ENCODE measurements around the gene BLOC1S5. TPM values are rescaled to one million over a fixed set of nuclear protein-coding genes. Genes with fewer than 3 reads are reported as not detected.

BLOC1S5 gene
- polyA plus RNA-seq, 1 of the 3 experiments (the other 2 are of a cell fraction), result 4.4 TPM

- Histone ChIP-seq H3K4me2 (no peak overlapping the region), H3K79me2 (ENCODE audit: insufficient read depth) (peaks cover 11% of the 10 kb centered on the region), H3K27ac (ENCODE audit: low read depth in 2 of 2, low read length in 1 of 2) (no peak overlapping the region), H3K4me3 (ENCODE audit: low read depth in 2 of 2, low read length in 1 of 2) (no peak overlapping the region), H3F3A (replicated peaks; ENCODE audit: insufficient read depth) (peaks cover 11% of the 10 kb centered on the region), H2AFZ (ENCODE audit: low read depth) (no peak overlapping the region), H3K4me1 (ENCODE audit: control insufficient read depth in 1 of 2, insufficient read depth in 2 of 2, low read depth in 1 of 2, low read length in 1 of 2) (peaks cover 7 to 8% of the 10 kb centered on the region in 2 experiments; a peak in 3 of 4 replicates), H3K27me3 (ENCODE audit: insufficient read depth) (no peaks in the 10 kb centered on the region), H4K20me1 (ENCODE audit: insufficient read depth) (no peaks in the 10 kb centered on the region), H3K9me2 (no peaks in the 10 kb centered on the region), H3K36me3 (replicated peaks in 1 of 2; ENCODE audit: control insufficient read depth in 1 of 2, insufficient read depth in 2 of 2, low read length in 1 of 2) (no peaks in the 10 kb centered on the region), H3K9me3 (no peaks in the 10 kb centered on the region), H3K9ac (no peak overlapping the region)
- no peak for DNase-seq
- ChIA-PET CTCF (no interaction called here), POLR2A (no interaction called here)
- no peak for TF ChIP-seq REST (IDR thresholded peaks at IDR 0.05; ENCODE audit: low read depth, low read length)
- no peak for TF ChIP-seq FOXJ3 (CRISPR knock-in tag; IDR thresholded peaks at IDR 0.05)
- no peak for TF ChIP-seq NFIC (IDR thresholded peaks at IDR 0.05; ENCODE audit: borderline replicate concordance)
- TF ChIP-seq NRF1 (IDR thresholded peaks at IDR 0.05; ENCODE audit: low read depth, low read length), result no peak
- no peak for TF ChIP-seq EP300 (IDR thresholded peaks at IDR 0.05; ENCODE audit: borderline replicate concordance in 1 of 2, low read depth in 1 of 2, low read length in 1 of 2)
- TF ChIP-seq CHD2 (IDR thresholded peaks at IDR 0.05; ENCODE audit: low read length, partially characterized antibody), result no peak
- TF ChIP-seq USF2 (IDR thresholded peaks at IDR 0.05; ENCODE audit: borderline replicate concordance, low read depth, low read length), result no peak
- TF ChIP-seq SMC3 (IDR thresholded peaks at IDR 0.05; ENCODE audit: low read depth, low read length), result no peak
- TF ChIP-seq, protein P1, sequence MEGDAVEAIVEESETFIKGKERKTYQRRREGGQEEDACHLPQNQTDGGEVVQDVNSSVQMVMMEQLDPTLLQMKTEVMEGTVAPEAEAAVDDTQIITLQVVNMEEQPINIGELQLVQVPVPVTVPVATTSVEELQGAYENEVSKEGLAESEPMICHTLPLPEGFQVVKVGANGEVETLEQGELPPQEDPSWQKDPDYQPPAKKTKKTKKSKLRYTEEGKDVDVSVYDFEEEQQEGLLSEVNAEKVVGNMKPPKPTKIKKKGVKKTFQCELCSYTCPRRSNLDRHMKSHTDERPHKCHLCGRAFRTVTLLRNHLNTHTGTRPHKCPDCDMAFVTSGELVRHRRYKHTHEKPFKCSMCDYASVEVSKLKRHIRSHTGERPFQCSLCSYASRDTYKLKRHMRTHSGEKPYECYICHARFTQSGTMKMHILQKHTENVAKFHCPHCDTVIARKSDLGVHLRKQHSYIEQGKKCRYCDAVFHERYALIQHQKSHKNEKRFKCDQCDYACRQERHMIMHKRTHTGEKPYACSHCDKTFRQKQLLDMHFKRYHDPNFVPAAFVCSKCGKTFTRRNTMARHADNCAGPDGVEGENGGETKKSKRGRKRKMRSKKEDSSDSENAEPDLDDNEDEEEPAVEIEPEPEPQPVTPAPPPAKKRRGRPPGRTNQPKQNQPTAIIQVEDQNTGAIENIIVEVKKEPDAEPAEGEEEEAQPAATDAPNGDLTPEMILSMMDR (IDR thresholded peaks at IDR 0.05), result no peak
- no peak for TF ChIP-seq RAD21 (IDR thresholded peaks at IDR 0.05; ENCODE audit: low read length)
- TF ChIP-seq, protein P2, sequence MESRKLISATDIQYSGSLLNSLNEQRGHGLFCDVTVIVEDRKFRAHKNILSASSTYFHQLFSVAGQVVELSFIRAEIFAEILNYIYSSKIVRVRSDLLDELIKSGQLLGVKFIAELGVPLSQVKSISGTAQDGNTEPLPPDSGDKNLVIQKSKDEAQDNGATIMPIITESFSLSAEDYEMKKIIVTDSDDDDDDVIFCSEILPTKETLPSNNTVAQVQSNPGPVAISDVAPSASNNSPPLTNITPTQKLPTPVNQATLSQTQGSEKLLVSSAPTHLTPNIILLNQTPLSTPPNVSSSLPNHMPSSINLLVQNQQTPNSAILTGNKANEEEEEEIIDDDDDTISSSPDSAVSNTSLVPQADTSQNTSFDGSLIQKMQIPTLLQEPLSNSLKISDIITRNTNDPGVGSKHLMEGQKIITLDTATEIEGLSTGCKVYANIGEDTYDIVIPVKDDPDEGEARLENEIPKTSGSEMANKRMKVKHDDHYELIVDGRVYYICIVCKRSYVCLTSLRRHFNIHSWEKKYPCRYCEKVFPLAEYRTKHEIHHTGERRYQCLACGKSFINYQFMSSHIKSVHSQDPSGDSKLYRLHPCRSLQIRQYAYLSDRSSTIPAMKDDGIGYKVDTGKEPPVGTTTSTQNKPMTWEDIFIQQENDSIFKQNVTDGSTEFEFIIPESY (IDR thresholded peaks at IDR 0.05; ENCODE audit: borderline replicate concordance, low read depth), result no peak
These were observed 41.6 kb upstream of the BLOC1S5 start for GRCh38 chr6:8105791-8106190.

Measured in SK-N-SH (cell line).